ENCODE data around the gene BMPER.

Gene BMPER

DNA sequence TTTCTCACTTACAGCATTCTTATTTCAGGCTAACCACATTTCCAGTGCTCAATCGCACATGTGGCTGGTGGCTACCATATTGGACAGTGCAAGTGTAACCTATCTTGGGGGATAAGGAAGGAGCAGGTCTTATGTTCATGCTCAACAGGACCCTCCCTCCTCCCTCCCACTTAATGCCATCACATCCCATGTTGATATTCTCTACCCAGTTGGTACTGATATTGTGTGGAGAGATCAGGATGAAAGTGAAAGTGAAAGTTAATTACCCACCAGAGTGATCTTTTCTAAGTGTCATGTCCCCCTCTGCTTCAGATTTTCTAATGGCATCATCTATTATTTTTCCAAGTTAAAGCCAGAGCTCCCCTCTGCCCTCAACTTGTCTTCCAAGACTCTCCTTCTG, 91.6 kb downstream of the BMPER start:
- Histone ChIP-seq H3K27ac (ENCODE audit: low read depth, low read length) (no peak overlapping the region), H3K27me3 (ENCODE audit: control insufficient read depth, insufficient read depth, low read length) (no peaks in the 10 kb centered on the region), H3K9ac (ENCODE audit: low read length) (no peak overlapping the region), H3K4me3 (ENCODE audit: low read depth, low read length) (no peak overlapping the region), H3K4me1 (ENCODE audit: control insufficient read depth, insufficient read depth, low read length) (0 out of 2 replicates have a peak, but pooled peaks cover 4% of the 10 kb centered on the region), H3K36me3 (ENCODE audit: control insufficient read depth, insufficient read depth, low read length) (no peaks in the 10 kb centered on the region), H3K9me3 (ENCODE audit: control insufficient read depth, insufficient read depth, low read depth, low read length) (no peaks in the 10 kb centered on the region)

DNA sequence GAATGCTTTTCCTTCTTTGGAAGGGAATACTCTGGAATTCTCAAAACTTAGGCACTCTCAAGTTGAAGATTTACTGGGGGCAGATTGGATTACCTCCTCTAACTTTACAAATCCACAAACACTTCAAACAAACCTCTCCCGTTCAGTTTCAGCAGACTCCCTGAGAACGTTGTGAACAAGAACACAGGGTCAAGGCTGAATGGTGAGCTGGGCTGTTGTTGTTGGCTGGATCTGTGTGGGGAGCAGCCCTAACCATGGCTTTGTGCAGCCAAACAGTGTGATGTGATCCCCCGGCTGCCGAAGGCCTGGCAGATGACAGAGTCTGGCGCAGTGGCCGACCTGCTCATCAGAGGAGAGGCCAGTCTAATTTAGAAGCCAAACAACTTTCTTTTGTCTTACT, 93.1 kb downstream of the BMPER start:
- Histone ChIP-seq H3K27ac (ENCODE audit: low read depth, low read length) (no peak overlapping the region), H3K36me3 (ENCODE audit: control insufficient read depth, insufficient read depth, low read length) (no peaks in the 10 kb centered on the region), H3K9me3 (ENCODE audit: control insufficient read depth, insufficient read depth, low read depth, low read length) (no peaks in the 10 kb centered on the region), H3K4me3 (ENCODE audit: low read depth, low read length) (no peak overlapping the region), H3K9ac (ENCODE audit: low read length) (no peak overlapping the region), H3K4me1 (ENCODE audit: control insufficient read depth, insufficient read depth, low read length) (0 out of 2 replicates have a peak, but pooled peaks cover 4% of the 10 kb centered on the region), H3K27me3 (ENCODE audit: control insufficient read depth, insufficient read depth, low read length) (no peaks in the 10 kb centered on the region)

DNA sequence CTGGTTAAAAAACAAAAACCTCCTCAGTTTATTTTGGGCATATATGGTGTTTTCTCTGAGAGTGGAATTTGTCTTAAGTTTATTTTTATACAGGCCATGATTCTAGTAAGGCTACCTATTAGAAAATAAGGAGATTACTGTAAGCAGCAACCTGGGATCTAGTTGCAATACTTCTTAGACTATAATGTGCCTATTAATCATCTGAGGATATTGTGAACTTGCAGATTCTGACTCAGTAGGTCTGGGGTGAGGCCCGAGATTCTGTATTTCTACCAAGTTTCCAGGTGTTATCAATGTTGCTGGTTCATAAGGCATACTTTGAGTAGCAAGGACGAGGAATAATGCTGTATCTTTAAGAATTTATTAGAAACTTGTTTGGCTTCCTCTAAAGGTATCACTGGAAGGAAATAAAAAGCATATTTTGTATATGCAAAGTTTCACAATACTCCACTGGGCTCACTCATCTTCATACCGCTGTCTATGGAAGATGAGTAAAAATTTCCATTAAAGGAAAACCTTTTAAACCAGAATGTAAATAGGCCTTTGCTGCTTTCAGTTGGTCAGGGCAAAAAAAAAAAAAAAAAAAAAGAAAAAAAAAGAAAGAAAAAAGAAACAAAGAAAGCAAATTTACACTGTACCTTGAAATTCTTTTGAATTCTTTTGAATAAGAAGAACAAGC, 105.8 kb downstream of the BMPER start:
- Histone ChIP-seq H3K36me3 (ENCODE audit: control insufficient read depth, insufficient read depth, low read length) (no peaks in the 10 kb centered on the region), H3K4me3 (ENCODE audit: low read depth, low read length) (no peak overlapping the region), H3K27me3 (ENCODE audit: control insufficient read depth, insufficient read depth, low read length) (no peaks in the 10 kb centered on the region), H3K27ac (ENCODE audit: low read depth, low read length) (no peak overlapping the region), H3K4me1 (ENCODE audit: control insufficient read depth, insufficient read depth, low read length) (peaks cover 5% of the 10 kb centered on the region), H3K9ac (ENCODE audit: low read length) (no peak overlapping the region), H3K9me3 (ENCODE audit: control insufficient read depth, insufficient read depth, low read depth, low read length) (no peaks in the 10 kb centered on the region)

DNA sequence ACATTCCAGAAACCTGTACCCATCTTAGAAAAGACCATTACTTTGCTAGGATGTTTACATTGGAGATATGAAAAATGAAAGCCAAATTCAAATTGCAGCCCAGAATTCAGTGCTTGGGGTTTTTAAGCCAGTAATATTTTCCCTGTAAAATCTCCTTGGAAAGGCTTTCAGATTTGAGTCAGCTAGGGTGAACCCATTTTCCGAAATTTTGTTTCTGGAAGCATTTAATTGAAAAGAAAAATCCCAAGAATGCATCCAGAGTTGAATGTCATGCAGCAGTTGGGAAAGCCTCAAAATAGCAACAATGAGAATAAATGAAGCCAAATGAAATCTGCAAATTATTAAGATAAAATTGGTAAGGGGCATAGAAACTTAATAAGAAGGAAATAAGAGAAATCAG, 106.4 kb downstream of the BMPER start:
- H3K4me3 ChIP-seq (ENCODE audit: low read depth, low read length) = no peak overlapping the region
- H3K4me1 ChIP-seq (ENCODE audit: control insufficient read depth, insufficient read depth, low read length) = peaks cover 3% of the 10 kb centered on the region
- H3K9ac ChIP-seq (ENCODE audit: low read length) = no peak overlapping the region
- H3K27ac ChIP-seq (ENCODE audit: low read depth, low read length) = no peak overlapping the region
- H3K27me3 ChIP-seq (ENCODE audit: control insufficient read depth, insufficient read depth, low read length) = no peaks in the 10 kb centered on the region
- H3K36me3 ChIP-seq (ENCODE audit: control insufficient read depth, insufficient read depth, low read length) = no peaks in the 10 kb centered on the region
- H3K9me3 ChIP-seq (ENCODE audit: control insufficient read depth, insufficient read depth, low read depth, low read length) = no peaks in the 10 kb centered on the region

DNA sequence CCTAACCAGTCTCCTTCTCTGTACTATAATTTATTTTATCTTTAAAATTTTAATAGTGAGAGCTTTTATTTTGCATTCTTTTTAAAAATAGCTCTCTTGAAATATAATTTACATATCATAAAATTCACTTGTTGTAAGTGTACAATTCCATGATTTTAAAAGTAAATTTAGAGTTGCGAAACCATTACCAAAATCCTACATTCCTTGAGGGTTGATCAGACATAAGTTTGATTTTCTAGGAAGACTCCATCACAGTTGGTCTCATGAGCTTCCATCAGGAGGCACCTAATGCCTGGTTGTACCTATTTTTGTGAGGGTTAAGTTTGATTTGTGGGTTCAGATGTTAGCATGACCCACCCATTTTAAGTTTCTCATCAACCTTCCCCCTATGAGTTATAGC, 108.1 kb downstream of the BMPER start:
- Histone ChIP-seq H3K4me3 (ENCODE audit: low read depth, low read length) (no peak overlapping the region), H3K9ac (ENCODE audit: low read length) (no peak overlapping the region), H3K4me1 (ENCODE audit: control insufficient read depth, insufficient read depth, low read length) (peaks cover 2% of the 10 kb centered on the region; the same call in 1 of the 2 replicates), H3K36me3 (ENCODE audit: control insufficient read depth, insufficient read depth, low read length) (no peaks in the 10 kb centered on the region), H3K27ac (ENCODE audit: low read depth, low read length) (no peak overlapping the region), H3K27me3 (ENCODE audit: control insufficient read depth, insufficient read depth, low read length) (no peaks in the 10 kb centered on the region), H3K9me3 (ENCODE audit: control insufficient read depth, insufficient read depth, low read depth, low read length) (no peaks in the 10 kb centered on the region)

DNA sequence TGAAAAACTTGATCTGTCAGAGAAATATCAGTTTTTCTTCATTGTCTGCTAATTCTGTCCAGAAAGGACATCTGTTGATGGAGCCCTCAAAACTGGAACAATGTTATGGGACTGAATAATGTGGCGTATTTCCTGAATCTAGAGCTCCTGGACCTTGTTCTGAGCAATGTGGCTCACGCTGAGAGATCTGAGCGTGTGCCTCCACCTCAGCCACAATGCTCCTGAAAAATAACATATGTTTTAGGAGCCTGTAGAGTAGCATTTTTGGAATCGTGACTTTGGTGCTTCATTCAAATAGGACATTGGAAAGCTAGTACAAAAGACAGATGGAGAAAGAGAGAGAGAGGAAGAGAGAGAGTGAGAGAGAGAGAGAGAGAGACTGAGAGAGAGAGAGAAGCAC, 110.3 kb downstream of the BMPER start:
- Histone ChIP-seq H3K4me3 (ENCODE audit: low read depth, low read length) (no peak overlapping the region), H3K27ac (ENCODE audit: low read depth, low read length) (no peak overlapping the region), H3K36me3 (ENCODE audit: control insufficient read depth, insufficient read depth, low read length) (no peaks in the 10 kb centered on the region), H3K9ac (ENCODE audit: low read length) (no peak overlapping the region), H3K4me1 (ENCODE audit: control insufficient read depth, insufficient read depth, low read length) (peaks cover 2% of the 10 kb centered on the region), H3K9me3 (ENCODE audit: control insufficient read depth, insufficient read depth, low read depth, low read length) (no peaks in the 10 kb centered on the region), H3K27me3 (ENCODE audit: control insufficient read depth, insufficient read depth, low read length) (no peaks in the 10 kb centered on the region)

DNA sequence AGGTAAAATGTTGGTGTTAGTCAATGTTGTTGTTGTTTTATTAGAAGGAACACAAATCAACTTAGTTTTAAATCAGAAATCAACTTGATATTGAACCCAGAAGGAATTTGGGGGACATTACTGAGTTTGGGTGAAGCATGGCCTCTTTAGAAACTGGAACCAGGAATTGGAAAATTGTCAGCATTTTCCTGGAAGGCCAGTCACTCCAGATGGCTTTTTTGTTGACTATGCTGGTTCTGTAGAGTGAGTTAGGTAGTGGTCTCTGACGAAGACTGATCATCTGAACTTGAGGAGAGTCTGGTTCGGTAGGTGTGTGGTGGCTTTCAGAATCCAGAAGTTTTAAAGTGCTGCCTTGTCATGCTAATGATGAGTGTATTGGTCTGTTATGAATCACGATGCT, 111.5 kb downstream of the BMPER start:
- no peaks in the 10 kb centered on the region for H3K36me3 ChIP-seq (ENCODE audit: control insufficient read depth, insufficient read depth, low read length)
- H3K4me1 ChIP-seq (ENCODE audit: control insufficient read depth, insufficient read depth, low read length) = no peaks in the 10 kb centered on the region; the same call in 1 of the 2 replicates
- no peaks in the 10 kb centered on the region for H3K9me3 ChIP-seq (ENCODE audit: control insufficient read depth, insufficient read depth, low read depth, low read length)
- H3K27ac ChIP-seq (ENCODE audit: low read depth, low read length) = no peak overlapping the region
- H3K9ac ChIP-seq (ENCODE audit: low read length) = no peak overlapping the region
- no peaks in the 10 kb centered on the region for H3K27me3 ChIP-seq (ENCODE audit: control insufficient read depth, insufficient read depth, low read length)
- H3K4me3 ChIP-seq (ENCODE audit: low read depth, low read length) = no peak overlapping the region

DNA sequence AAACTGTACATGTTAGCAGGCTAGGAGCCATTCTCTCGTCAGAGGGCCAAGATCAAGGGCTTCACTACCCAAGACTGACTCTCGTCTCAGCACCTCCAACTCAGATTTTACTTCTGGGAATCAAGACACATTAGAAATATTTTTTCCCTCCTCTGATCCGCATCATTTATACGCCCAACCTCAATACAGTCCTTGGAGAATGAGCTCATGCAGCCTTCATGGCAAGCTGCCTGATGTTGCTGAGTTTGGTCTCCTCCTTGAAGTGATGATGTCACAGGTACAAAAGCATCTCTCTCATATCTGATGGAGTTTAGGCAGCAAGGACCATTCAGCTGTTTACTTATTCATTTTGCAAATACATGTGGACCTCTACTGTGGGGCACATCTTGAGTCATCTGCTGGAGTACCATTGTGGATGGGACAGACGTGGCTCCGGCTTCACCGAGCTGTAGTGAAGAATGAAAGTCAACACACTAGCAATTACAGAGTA, 114.0 kb downstream of the BMPER start:
- Histone ChIP-seq H3K4me3 (ENCODE audit: low read depth, low read length) (no peak overlapping the region), H3K27me3 (ENCODE audit: control insufficient read depth, insufficient read depth, low read length) (no peaks in the 10 kb centered on the region), H3K27ac (ENCODE audit: low read depth, low read length) (no peak overlapping the region), H3K9ac (ENCODE audit: low read length) (no peak overlapping the region), H3K36me3 (ENCODE audit: control insufficient read depth, insufficient read depth, low read length) (no peaks in the 10 kb centered on the region), H3K4me1 (ENCODE audit: control insufficient read depth, insufficient read depth, low read length) (no peaks in the 10 kb centered on the region; the same call in 1 of the 2 replicates), H3K9me3 (ENCODE audit: control insufficient read depth, insufficient read depth, low read depth, low read length) (no peaks in the 10 kb centered on the region)

DNA sequence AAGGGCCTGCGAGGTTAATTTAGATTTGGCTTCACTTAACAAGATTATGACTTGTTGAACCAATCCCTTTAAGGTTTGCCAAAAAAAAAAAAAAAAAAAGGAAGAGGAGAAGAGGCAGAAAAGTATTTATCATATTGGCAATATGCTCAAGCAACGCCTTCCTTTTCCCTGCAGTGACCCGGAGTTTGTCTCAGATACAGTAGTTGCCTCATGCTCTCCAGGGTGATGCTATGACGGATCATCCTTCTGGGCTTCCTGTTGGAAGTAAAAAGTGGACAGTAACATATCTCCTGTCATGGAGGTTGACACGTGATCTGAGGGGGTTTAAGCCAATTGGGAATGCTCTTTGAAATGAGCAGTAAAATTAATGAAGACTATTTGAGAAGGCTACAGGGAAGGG, 117.3 kb downstream of the BMPER start:
- Histone ChIP-seq H3K36me3 (ENCODE audit: control insufficient read depth, insufficient read depth, low read length) (no peaks in the 10 kb centered on the region), H3K4me1 (ENCODE audit: control insufficient read depth, insufficient read depth, low read length) (no peaks in the 10 kb centered on the region; the same call in 1 of the 2 replicates), H3K27me3 (ENCODE audit: control insufficient read depth, insufficient read depth, low read length) (no peaks in the 10 kb centered on the region), H3K4me3 (ENCODE audit: low read depth, low read length) (no peak overlapping the region), H3K27ac (ENCODE audit: low read depth, low read length) (no peak overlapping the region), H3K9ac (ENCODE audit: low read length) (no peak overlapping the region), H3K9me3 (ENCODE audit: control insufficient read depth, insufficient read depth, low read depth, low read length) (no peaks in the 10 kb centered on the region)

DNA sequence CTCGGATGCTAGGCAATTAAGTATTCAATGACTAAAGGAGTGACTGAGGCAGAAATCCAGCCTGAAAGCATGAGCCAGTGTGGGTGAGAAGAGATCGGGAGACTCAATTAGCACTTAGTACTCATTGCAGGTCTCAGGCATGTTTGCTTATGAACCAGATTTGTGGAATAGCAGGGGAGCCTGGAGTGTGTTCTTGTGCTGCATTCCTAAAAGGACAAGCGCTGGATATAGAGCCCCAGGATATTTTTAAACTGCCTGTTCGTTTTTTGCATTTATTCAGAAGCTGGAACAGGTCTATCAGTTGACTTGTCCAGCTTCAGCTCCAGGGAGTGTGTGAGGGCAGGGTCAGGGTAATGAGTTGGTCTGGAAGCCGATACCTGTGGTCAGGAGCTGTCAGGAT, 120.3 kb downstream of the BMPER start:
- Histone ChIP-seq H3K9me3 (ENCODE audit: control insufficient read depth, insufficient read depth, low read depth, low read length) (no peaks in the 10 kb centered on the region), H3K4me3 (ENCODE audit: low read depth, low read length) (no peak overlapping the region)

DNA sequence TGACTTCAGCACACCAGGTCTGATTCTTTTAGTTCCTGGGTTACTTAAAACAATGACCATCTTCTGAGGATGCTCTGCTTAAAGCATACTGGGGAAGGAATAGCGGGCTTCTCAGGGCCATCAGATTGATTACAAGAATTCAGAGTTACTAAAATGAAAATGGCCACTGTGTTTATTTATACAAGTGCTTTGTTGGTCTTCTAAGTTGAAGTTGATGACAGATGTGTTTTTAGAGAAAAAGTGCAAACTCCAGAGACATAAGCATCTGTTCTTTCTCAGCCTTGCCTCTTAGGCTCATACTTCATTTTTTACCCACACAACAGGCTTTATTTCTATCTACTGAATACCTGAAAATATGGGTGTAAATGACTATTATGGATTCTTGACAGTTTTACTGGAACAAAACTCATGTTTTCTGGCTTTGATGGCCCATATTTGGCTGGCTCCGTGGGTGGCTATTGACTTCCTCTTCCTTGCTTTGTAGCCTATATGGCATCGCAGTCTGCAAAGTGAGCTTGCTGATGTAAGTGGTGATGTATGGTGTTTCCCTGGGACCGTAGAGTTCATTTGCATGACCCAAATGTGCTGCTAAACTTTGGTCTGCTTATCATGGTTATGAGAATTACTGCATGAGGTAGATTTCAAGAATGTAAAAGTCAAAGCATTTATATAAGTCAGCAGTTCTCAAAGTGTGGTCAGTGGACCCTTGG, 121.3 kb downstream of the BMPER start:
- Histone ChIP-seq H3K4me3 (ENCODE audit: low read depth, low read length) (no peak overlapping the region), H3K9ac (ENCODE audit: low read length) (no peak overlapping the region), H3K27me3 (ENCODE audit: control insufficient read depth, insufficient read depth, low read length) (no peaks in the 10 kb centered on the region), H3K36me3 (ENCODE audit: control insufficient read depth, insufficient read depth, low read length) (no peaks in the 10 kb centered on the region), H3K27ac (ENCODE audit: low read depth, low read length) (no peak overlapping the region), H3K9me3 (ENCODE audit: control insufficient read depth, insufficient read depth, low read depth, low read length) (no peaks in the 10 kb centered on the region), H3K4me1 (ENCODE audit: control insufficient read depth, insufficient read depth, low read length) (no peaks in the 10 kb centered on the region)

More for the DNA sequence above, 120.3 kb downstream of the BMPER start:
- H3K9ac ChIP-seq (ENCODE audit: low read length) = no peak overlapping the region
- no peaks in the 10 kb centered on the region for H3K4me1 ChIP-seq (ENCODE audit: control insufficient read depth, insufficient read depth, low read length)
- H3K27ac ChIP-seq (ENCODE audit: low read depth, low read length) = no peak overlapping the region
- H3K36me3 ChIP-seq (ENCODE audit: control insufficient read depth, insufficient read depth, low read length) = no peaks in the 10 kb centered on the region
- H3K27me3 ChIP-seq (ENCODE audit: control insufficient read depth, insufficient read depth, low read length) = no peaks in the 10 kb centered on the region

All from HUES6 (cell line).